Karpas-422 (cell line): ENCODE data around the gene MOB3B. TPM values are rescaled to one million over a fixed set of nuclear protein-coding genes. Genes with fewer than 3 reads are reported as not detected.

Experiments
- DNase-seq: peaks from one replicate; pipeline ENCODE4 v3.0.0-alpha.2; 2015
- H2AFZ ChIP-seq: fragments of 200-600 bp; sonication (generic); 2 replicates; pipeline ENCODE4 v1.6.1; 2014; ENCODE audit warnings: antibody characterized with exemption, low read length, mixed read lengths
- H3K27ac ChIP-seq: fragments of 200-600 bp; sonication (generic); 2 replicates; pipeline ENCODE4 v1.5.1; 2014; ENCODE audit warnings: mild to moderate bottlenecking, low read length, moderate library complexity
- H3K27me3 ChIP-seq: fragments of 200-600 bp; sonication (generic); 2 replicates; pipeline ENCODE4 v1.6.1; 2014; ENCODE audit warnings: low read length, mixed read lengths
- H3K36me3 ChIP-seq: fragments of 200-600 bp; sonication (generic); 2 replicates; pipeline ENCODE4 v1.6.1; 2014; ENCODE audit warnings: low read length, mixed read lengths; ENCODE audit not compliant: insufficient read depth
- H3K4me1 ChIP-seq: fragments of 200-600 bp; sonication (generic); 2 replicates; pipeline ENCODE4 v1.6.1; 2014; ENCODE audit warnings: mild to moderate bottlenecking, low read length, mixed read lengths
- H3K4me2 ChIP-seq: fragments of 200-600 bp; sonication (generic); 2 replicates; pipeline ENCODE4 v1.6.1; 2014; ENCODE audit warnings: low read length, low read depth, mild to moderate bottlenecking; ENCODE audit not compliant: poor library complexity, severe bottlenecking
- H3K4me3 ChIP-seq: fragments of 200-600 bp; sonication (generic); 2 replicates; pipeline ENCODE4 v1.5.1; 2014; ENCODE audit warnings: mild to moderate bottlenecking, antibody characterized with exemption, low read length, mixed read lengths
- H3K79me2 ChIP-seq: fragments of 200-600 bp; sonication (generic); 2 replicates; pipeline ENCODE4 v1.6.1; 2014; ENCODE audit warnings: mild to moderate bottlenecking, low read length, mixed read lengths
- H3K9ac ChIP-seq: fragments of 200-600 bp; sonication (generic); 2 replicates; pipeline ENCODE4 v1.6.0; 2014; ENCODE audit warnings: low read length
- H3K9me2 ChIP-seq: fragments of 200-600 bp; sonication (generic), shearing (Covaris generic); replicated peaks from 2 replicates; pipeline ENCODE4 v1.6.0; 2014; ENCODE audit warnings: mild to moderate bottlenecking, low read length, moderate library complexity; ENCODE audit not compliant: insufficient read depth
- H3K9me3 ChIP-seq: fragments of 300-700, 200-600 bp; sonication (generic); 2 replicates; pipeline ENCODE4 v1.6.1; 2014; ENCODE audit warnings: low read length, mixed read lengths
- H4K20me1 ChIP-seq: fragments of 200-600 bp; sonication (generic); 2 replicates; pipeline ENCODE4 v1.6.1; 2014; ENCODE audit warnings: mild to moderate bottlenecking, antibody characterized with exemption, low read length, low read depth; ENCODE audit not compliant: insufficient read depth
- total RNA-seq: library from RNA; depleted of rRNA; stranded (reverse); fragments of >200 nt; shearing (Covaris generic); gene quantifications from 2 replicates; pipeline ENCODE4 v1.2.3, GENCODE V29; 2014; ENCODE audit warnings: low replicate concordance

Gene MOB3B
- total RNA-seq, 1 experiment from 2014 or later = 0.45 TPM

DNA sequence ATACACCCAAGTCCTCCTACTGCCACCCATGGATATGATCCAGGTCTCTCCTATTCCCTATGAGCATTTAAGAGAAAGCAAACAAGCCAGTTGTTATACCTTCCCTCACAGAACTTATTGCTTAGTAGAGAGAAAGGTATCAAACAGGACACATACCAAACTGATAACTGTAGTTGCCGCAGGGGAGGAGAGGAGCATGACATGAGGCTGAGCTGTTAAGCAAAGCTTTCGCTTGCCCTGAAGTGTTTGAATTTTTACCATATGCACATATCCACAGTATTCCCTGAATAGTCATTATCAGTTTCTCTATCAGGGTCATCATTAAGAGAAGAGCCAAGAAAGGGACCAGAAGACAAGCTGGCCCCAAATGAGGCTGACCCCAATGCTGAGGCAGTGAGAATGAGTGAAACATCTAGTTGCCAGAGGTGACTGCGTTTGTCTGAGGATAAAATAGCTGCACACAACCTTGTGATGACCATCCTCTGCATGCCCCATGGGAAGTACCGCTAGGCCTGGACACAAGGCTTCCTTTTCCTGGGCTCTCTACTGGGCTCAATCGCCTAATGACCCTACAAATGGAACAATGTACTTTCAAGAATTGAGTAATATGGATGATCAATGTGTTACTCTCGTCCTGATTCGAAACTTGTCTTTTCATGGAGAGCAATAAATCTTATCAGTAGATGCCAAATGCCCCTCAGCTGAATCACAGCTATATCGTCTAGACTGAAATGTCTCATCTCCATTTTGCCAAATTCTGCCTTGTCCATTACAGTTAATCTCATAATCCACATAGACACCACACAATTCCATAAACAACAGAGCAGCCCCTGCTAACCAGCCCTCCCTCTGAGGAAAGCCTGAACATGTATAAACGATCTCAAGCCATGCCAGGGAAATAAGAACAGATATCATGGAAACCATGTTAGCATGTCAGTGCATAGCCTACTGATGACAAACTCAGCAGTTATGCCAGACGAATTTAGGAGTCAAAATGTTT lies 9.8 kb downstream of the MOB3B start:
- no peaks in the 10 kb centered on the region for H4K20me1 ChIP-seq
- no peaks in the 10 kb centered on the region for H3K9me3 ChIP-seq
- H2AFZ ChIP-seq = no peak overlapping the region
- no peak overlapping the region for H3K9ac ChIP-seq
- H3K4me2 ChIP-seq = no peak overlapping the region
- H3K36me3 ChIP-seq = no peaks in the 10 kb centered on the region
- H3K4me1 ChIP-seq = no peaks in the 10 kb centered on the region
- no peaks in the 10 kb centered on the region for H3K27me3 ChIP-seq
- DNase-seq = no peak
- no peaks in the 10 kb centered on the region for H3K79me2 ChIP-seq
- no peak overlapping the region for H3K27ac ChIP-seq
- no peaks in the 10 kb centered on the region for H3K9me2 ChIP-seq
- no peak overlapping the region for H3K4me3 ChIP-seq

DNA sequence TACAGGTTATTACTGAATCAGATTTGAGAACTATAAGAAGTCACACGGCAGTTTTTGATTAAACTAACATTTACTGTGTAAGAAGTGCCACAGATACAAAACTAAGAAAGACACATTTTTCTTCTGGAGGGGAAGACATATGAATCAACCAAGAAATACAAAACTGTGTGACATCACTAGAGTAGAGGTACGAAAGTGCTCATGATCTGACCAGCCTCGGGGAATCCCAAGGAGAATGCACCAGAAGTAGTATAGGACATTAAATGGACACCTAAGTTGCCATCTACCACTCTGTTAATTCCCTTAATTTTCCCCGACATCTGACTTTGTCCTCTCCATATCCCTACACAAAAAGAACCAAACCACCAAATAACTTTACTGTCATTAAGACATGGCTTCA lies 10.8 kb downstream of the MOB3B start:
- Histone ChIP-seq H3K9ac (no peak overlapping the region), H3K9me3 (no peaks in the 10 kb centered on the region), H3K27me3 (no peaks in the 10 kb centered on the region), H3K9me2 (no peaks in the 10 kb centered on the region), H3K4me1 (no peaks in the 10 kb centered on the region), H3K4me3 (no peak overlapping the region), H3K36me3 (no peaks in the 10 kb centered on the region), H4K20me1 (no peaks in the 10 kb centered on the region), H3K4me2 (no peak overlapping the region), H2AFZ (no peak overlapping the region), H3K79me2 (no peaks in the 10 kb centered on the region), H3K27ac (no peak overlapping the region)
- DNase-seq = no peak

DNA sequence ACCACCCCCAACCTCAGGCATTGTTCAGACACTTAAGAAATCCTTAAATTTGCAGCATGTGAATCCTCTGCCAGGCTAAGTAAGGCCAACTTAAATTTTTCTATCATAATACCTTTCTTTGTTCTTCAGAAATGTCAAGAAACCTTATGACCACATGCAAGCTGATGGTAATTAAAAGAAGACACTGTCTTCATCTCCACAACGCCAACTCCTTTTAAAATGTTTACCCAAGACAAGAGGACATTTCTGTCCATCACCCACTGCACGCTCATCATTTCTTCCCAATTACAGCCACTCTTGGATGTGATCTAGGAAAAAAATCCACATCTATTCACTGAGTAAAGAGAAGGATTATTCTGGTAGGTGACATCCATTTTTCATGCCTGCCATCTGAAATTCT lies 11.6 kb downstream of the MOB3B start:
- Histone ChIP-seq H2AFZ (no peak overlapping the region), H3K27ac (no peak overlapping the region), H3K9me2 (no peaks in the 10 kb centered on the region), H3K79me2 (no peaks in the 10 kb centered on the region), H3K4me3 (no peak overlapping the region), H4K20me1 (no peaks in the 10 kb centered on the region), H3K9ac (no peak overlapping the region), H3K27me3 (no peaks in the 10 kb centered on the region), H3K4me2 (no peak overlapping the region), H3K36me3 (no peaks in the 10 kb centered on the region), H3K9me3 (no peaks in the 10 kb centered on the region), H3K4me1 (no peaks in the 10 kb centered on the region)
- DNase-seq = no peak

- H3K9me3 ChIP-seq = no peaks in the 10 kb centered on the region
- no peaks in the 10 kb centered on the region for H3K27me3 ChIP-seq
- H3K9ac ChIP-seq = no peak overlapping the region
- no peaks in the 10 kb centered on the region for H3K36me3 ChIP-seq
- no peaks in the 10 kb centered on the region for H4K20me1 ChIP-seq
- H3K4me1 ChIP-seq = no peaks in the 10 kb centered on the region
- H3K27ac ChIP-seq = no peak overlapping the region
- no peaks in the 10 kb centered on the region for H3K79me2 ChIP-seq
- H3K4me2 ChIP-seq = no peak overlapping the region
- H2AFZ ChIP-seq = no peak overlapping the region
- H3K4me3 ChIP-seq = no peak overlapping the region
- no peaks in the 10 kb centered on the region for H3K9me2 ChIP-seq
- DNase-seq = no peak
These were observed 15.1 kb downstream of the MOB3B start for GRCh38 chr9:27514551-27514950.

- H3K4me1 ChIP-seq = no peaks in the 10 kb centered on the region
- H3K27me3 ChIP-seq = no peaks in the 10 kb centered on the region
- no peak for DNase-seq
- no peak overlapping the region for H2AFZ ChIP-seq
- H3K4me3 ChIP-seq = no peak overlapping the region
- H3K27ac ChIP-seq = no peak overlapping the region
- H3K9me2 ChIP-seq = no peaks in the 10 kb centered on the region
- no peaks in the 10 kb centered on the region for H4K20me1 ChIP-seq
- H3K79me2 ChIP-seq = no peaks in the 10 kb centered on the region
- H3K4me2 ChIP-seq = no peak overlapping the region
- H3K36me3 ChIP-seq = no peaks in the 10 kb centered on the region
- no peak overlapping the region for H3K9ac ChIP-seq
- H3K9me3 ChIP-seq = no peaks in the 10 kb centered on the region
These were observed 17.8 kb downstream of the MOB3B start for GRCh38 chr9:27511771-27512170.

DNA sequence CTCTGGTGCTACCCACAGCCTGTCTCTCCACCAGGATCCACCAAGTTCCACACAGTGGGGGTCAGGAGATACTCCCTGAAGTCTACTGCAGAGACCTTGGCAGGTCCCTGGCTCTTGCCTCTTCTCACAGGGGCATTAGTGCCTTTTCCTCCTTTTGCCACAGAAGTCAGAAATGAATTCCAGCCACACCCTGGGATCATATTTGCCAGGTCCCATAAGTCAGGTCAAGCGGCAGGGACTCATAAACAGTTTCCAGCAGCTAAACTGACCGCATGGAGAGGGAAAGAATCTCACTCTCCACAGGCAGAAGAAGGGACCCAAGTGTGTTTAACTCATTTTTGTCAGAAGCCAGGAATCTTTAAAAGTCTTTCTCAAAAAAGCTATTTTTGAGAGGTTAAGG lies 18.8 kb downstream of the MOB3B start:
- DNase-seq = no peak
- no peak overlapping the region for H3K9ac ChIP-seq
- no peaks in the 10 kb centered on the region for H3K36me3 ChIP-seq
- H3K27me3 ChIP-seq = no peaks in the 10 kb centered on the region
- H3K9me3 ChIP-seq = no peaks in the 10 kb centered on the region
- H3K4me1 ChIP-seq = no peaks in the 10 kb centered on the region
- no peak overlapping the region for H3K27ac ChIP-seq
- H3K9me2 ChIP-seq = no peaks in the 10 kb centered on the region
- no peak overlapping the region for H3K4me2 ChIP-seq
- H3K79me2 ChIP-seq = no peaks in the 10 kb centered on the region
- no peak overlapping the region for H3K4me3 ChIP-seq
- H4K20me1 ChIP-seq = no peaks in the 10 kb centered on the region
- H2AFZ ChIP-seq = no peak overlapping the region

- Histone ChIP-seq H3K4me2 (no peak overlapping the region), H4K20me1 (no peaks in the 10 kb centered on the region), H3K9me2 (no peaks in the 10 kb centered on the region), H3K4me3 (no peak overlapping the region), H2AFZ (no peak overlapping the region), H3K27me3 (no peaks in the 10 kb centered on the region), H3K79me2 (no peaks in the 10 kb centered on the region), H3K4me1 (no peaks in the 10 kb centered on the region), H3K27ac (no peak overlapping the region), H3K9me3 (no peaks in the 10 kb centered on the region), H3K36me3 (no peaks in the 10 kb centered on the region), H3K9ac (no peak overlapping the region)
- DNase-seq = no peak
These were observed 22.6 kb downstream of the MOB3B start for GRCh38 chr9:27506981-27507380.

GRCh38 chr9:27505744-27506161 lies 23.9 kb downstream of the MOB3B start:
- no peaks in the 10 kb centered on the region for H3K9me2 ChIP-seq
- H2AFZ ChIP-seq = no peak overlapping the region
- no peak overlapping the region for H3K4me3 ChIP-seq
- H4K20me1 ChIP-seq = no peaks in the 10 kb centered on the region
- no peaks in the 10 kb centered on the region for H3K79me2 ChIP-seq
- no peak overlapping the region for H3K4me2 ChIP-seq
- H3K9ac ChIP-seq = no peak overlapping the region
- no peaks in the 10 kb centered on the region for H3K4me1 ChIP-seq
- H3K27me3 ChIP-seq = no peaks in the 10 kb centered on the region
- H3K27ac ChIP-seq = no peak overlapping the region
- no peaks in the 10 kb centered on the region for H3K36me3 ChIP-seq
- no peak for DNase-seq
- H3K9me3 ChIP-seq = no peaks in the 10 kb centered on the region
